Skeletal muscle tissue (tissue), 4 donors: ENCODE results near the gene CLEC14A. TPM values are rescaled to one million over a fixed set of nuclear protein-coding genes. Genes with fewer than 3 reads are reported as not detected.

ENCODE experiments used
- H3K27ac ChIP-seq: one replicate; pipeline ENCODE4 v1.7.0; 2013; ENCODE audit warnings: mild to moderate bottlenecking, low read depth, low read length, inconsistent platforms
- H3K27me3 ChIP-seq, 3 donors: one replicate each; pipeline ENCODE4 v1.7.0; 2013; ENCODE audit warnings: low read length in 3 of 3; ENCODE audit not compliant: control insufficient read depth in 3 of 3, insufficient read depth in 3 of 3
- H3K36me3 ChIP-seq, 3 donors: one replicate each; pipeline ENCODE4 v1.7.0; 2013; ENCODE audit warnings: low read length in 3 of 3; ENCODE audit not compliant: control insufficient read depth in 3 of 3, insufficient read depth in 3 of 3
- H3K4me1 ChIP-seq, 3 donors: one replicate each; pipeline ENCODE4 v1.7.0; 2013; ENCODE audit warnings: low read length in 3 of 3, mild to moderate bottlenecking in 3 of 3; ENCODE audit not compliant: control insufficient read depth in 3 of 3, insufficient read depth in 3 of 3
- H3K4me3 ChIP-seq, 3 donors: one replicate each; pipeline ENCODE4 v1.7.0; 2013; ENCODE audit warnings: low read length in 3 of 3
- H3K9ac ChIP-seq, 3 donors: one replicate each; pipeline ENCODE4 v1.7.0; 2013; ENCODE audit warnings: low read length in 3 of 3, mild to moderate bottlenecking in 3 of 3, moderate library complexity in 2 of 3, low read depth in 1 of 3
- H3K9me3 ChIP-seq, 3 donors: one replicate each; pipeline ENCODE4 v1.7.0; 2013; ENCODE audit warnings: low read length in 3 of 3; ENCODE audit not compliant: control insufficient read depth in 3 of 3
- total RNA-seq: library from RNA; depleted of rRNA; stranded (reverse); fragments of >200 nt; gene quantifications from one replicate; pipeline ENCODE4 v1.2.3, GENCODE V29; 2014
- donor health status: Osteomylitis.

CLEC14A gene
- total RNA-seq, 1 donor from 2014 or later, result 25.1 TPM

- Histone ChIP-seq H3K36me3 (no peaks in the 10 kb centered on the region), H3K9ac (no peak overlapping the region), H3K27ac (no peak overlapping the region), H3K4me1 (no peaks in the 10 kb centered on the region), H3K9me3 (no peaks in the 10 kb centered on the region), H3K27me3 (no peaks in the 10 kb centered on the region), H3K4me3 (no peak overlapping the region)
These were observed 24.2 kb upstream of the CLEC14A start for GRCh38 chr14:38280081-38280480.

DNA sequence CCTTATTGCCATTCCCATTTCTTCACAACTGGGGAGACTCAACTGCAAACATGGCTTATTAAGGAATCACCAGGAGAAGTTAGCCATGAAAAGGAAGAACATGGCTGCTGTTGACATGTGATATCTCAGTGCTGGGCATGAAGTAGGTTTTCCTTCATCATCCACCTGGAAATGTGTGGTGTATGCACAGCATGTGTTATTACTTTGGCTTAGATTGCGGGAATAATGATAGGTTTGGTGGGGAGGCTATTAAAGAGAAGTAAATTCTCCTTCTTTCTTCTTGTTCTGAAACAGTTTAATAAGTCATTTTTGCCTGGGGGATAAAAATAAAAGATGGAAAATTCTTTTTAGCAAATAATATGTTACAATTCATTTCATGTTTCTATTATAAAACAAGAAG is 23.7 kb upstream of the CLEC14A start:
- H3K9me3 ChIP-seq, result no peaks in the 10 kb centered on the region
- H3K27me3 ChIP-seq, result no peaks in the 10 kb centered on the region
- no peaks in the 10 kb centered on the region for H3K4me1 ChIP-seq
- H3K4me3 ChIP-seq, result no peak overlapping the region
- H3K36me3 ChIP-seq, result no peaks in the 10 kb centered on the region
- H3K27ac ChIP-seq, result no peak overlapping the region
- no peak overlapping the region for H3K9ac ChIP-seq

DNA sequence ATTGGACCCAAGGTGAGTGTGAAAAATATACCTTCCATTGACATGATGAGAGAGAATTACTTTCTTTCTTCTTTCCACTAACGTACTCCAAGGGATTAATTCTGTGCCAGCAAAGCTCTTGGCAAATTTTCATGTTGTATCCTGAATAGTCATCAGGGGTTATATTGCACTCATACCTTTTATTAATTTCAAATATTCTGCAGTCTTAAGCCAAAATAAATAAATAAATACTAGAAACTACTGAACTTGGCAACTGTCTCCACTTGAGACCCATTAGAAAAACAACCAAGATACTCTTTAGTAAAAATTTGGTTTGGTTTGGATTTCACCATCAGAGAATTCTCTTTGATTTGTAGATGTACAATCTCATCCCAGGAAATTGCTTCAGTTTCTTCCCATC is 22.1 kb upstream of the CLEC14A start:
- Histone ChIP-seq H3K27me3 (no peaks in the 10 kb centered on the region), H3K9ac (no peak overlapping the region), H3K9me3 (no peaks in the 10 kb centered on the region), H3K36me3 (no peaks in the 10 kb centered on the region), H3K27ac (no peak overlapping the region), H3K4me1 (no peaks in the 10 kb centered on the region), H3K4me3 (no peak overlapping the region)

GRCh38 chr14:38262844-38263243 is 7.0 kb upstream of the CLEC14A start:
- Histone ChIP-seq H3K27ac (no peak overlapping the region), H3K36me3 (no peaks in the 10 kb centered on the region), H3K4me1 (no peaks in the 10 kb centered on the region), H3K4me3 (no peak overlapping the region), H3K9ac (no peak overlapping the region), H3K27me3 (no peaks in the 10 kb centered on the region), H3K9me3 (no peaks in the 10 kb centered on the region)

DNA sequence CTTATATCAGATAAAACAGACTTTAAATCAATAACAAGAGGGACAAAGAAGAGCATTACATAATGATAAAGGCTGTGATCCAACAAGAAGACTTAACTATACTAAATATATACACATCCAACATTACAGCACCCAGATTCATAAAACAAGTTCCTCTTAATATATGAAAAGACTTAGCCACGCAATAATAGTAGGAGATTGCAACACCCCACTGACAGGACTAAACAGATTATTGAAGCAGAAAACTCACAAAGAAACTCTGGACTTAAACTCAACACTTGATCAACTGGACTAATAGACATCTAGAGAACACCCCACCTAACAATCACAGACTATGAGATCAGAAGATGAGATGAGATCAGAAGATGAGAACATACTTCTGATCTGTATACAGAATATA is 5.7 kb upstream of the CLEC14A start:
- no peaks in the 10 kb centered on the region for H3K4me1 ChIP-seq
- H3K9ac ChIP-seq, result no peak overlapping the region
- no peak overlapping the region for H3K27ac ChIP-seq

DNA sequence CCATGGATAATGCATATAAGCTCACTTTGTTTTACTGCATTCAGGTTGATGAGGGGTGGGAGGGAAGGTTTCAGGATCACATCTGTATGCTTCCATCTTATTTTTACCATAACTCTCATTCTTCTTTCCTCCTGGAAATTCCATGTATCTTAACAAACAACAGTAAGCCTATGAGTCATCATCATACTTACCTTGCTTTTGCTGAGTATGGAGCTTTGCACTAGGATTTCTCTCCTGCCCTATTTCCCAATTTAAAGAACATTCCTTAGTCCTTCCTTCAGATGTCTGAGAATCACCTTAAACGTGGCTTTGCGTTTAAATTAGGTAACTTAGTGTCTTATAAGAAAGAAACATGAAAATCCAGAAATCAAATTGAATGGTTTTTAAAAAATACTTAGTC is 1.6 kb upstream of the CLEC14A start:
- Histone ChIP-seq H3K4me3 (no peak overlapping the region), H3K36me3 (no peaks in the 10 kb centered on the region), H3K27me3 (peaks cover 5 to 20% (median 13%) of the 10 kb centered on the region in 3 donors), H3K9me3 (no peaks in the 10 kb centered on the region), H3K4me1 (peaks cover 3 to 4% (median 3%) of the 10 kb centered on the region in 3 donors), H3K27ac (peak overlapping the region; percentile 61), H3K9ac (no peak overlapping the region)

More for the DNA sequence above, 5.7 kb upstream of the CLEC14A start:
- no peaks in the 10 kb centered on the region for H3K36me3 ChIP-seq
- no peaks in the 10 kb centered on the region for H3K9me3 ChIP-seq
- H3K4me3 ChIP-seq, result no peak overlapping the region
- no peaks in the 10 kb centered on the region for H3K27me3 ChIP-seq

DNA sequence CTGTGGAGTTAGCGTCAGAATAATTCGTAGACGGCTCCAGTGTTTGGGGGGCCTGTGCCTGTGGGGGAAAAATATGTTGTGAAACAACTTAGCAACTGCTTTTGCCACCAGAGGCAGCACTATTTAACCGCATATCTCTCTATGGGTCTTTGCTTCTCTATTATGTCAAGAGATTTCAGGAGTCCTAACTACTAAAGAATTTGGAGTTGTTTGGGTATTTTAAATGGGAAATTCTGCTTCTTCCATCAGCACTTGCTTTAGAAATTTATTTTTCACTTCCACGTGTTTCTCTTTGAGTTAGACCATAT is 594 bp upstream of the CLEC14A start:
- peaks cover 3 to 4% (median 3%) of the 10 kb centered on the region in 3 donors for H3K4me1 ChIP-seq
- H3K4me3 ChIP-seq, result peak overlapping the region in 1 of 3 donors; percentile 54
- peaks cover 5 to 20% (median 13%) of the 10 kb centered on the region in 3 donors for H3K27me3 ChIP-seq
- peak overlapping the region; percentile 61 for H3K27ac ChIP-seq
- H3K9ac ChIP-seq, result no peak overlapping the region
- no peaks in the 10 kb centered on the region for H3K36me3 ChIP-seq
- H3K9me3 ChIP-seq, result no peaks in the 10 kb centered on the region

GRCh38 chr14:38255408-38255672 is 553 bp downstream of the CLEC14A start:
- H3K27ac ChIP-seq, result peak overlapping the region; percentile 68
- peak overlapping the region; percentile 64 to 81 (median 76) for H3K9ac ChIP-seq
- H3K27me3 ChIP-seq, result peaks cover 5 to 20% (median 13%) of the 10 kb centered on the region in 3 donors
- H3K36me3 ChIP-seq, result no peaks in the 10 kb centered on the region
- no peaks in the 10 kb centered on the region for H3K9me3 ChIP-seq
- peaks cover 3 to 4% (median 3%) of the 10 kb centered on the region in 3 donors for H3K4me1 ChIP-seq
- H3K4me3 ChIP-seq, result peak overlapping the region; percentile 63 to 82 (median 73)

DNA sequence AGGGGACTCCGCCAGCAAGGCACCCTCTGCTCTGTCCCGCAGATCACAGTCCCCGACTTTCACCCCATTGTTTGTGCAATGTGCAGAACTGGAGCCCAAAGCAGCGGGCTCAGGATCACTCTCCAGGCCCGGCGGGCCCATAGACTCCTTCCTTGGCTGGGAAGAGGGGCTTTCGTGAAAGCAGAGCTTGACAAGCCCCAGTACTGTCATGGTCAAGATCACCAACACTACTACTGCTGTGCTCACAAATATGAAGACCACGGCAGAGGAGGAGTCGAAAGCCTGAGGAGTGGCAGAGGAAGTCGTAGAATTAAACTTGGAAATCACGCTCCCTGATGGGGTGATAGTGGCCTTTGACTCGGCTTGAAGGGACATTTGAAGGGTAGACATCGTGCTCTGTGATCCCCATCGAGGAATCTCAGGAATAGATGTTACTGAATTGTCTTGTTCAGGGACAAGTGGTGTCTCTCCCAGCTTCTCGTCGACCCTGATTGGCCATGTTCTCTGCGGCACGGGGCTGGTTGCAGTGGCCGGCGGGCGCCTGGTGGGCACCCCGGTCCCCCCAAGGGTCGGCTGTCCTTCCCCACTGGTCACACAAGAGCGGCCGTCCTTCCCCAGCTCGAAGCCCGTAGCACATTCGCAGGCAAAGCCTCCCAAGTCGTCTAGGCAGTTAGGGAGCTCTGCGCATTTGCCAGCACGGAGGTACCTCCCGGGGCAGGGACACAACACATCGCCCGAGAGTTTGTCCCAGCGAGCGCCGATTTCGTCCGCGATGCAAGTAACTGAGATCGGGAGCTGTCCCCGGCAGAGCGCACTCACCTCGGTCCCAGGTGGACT is 1.1 kb downstream of the CLEC14A start:
- peak overlapping the region; percentile 64 to 81 (median 76) for H3K9ac ChIP-seq
- H3K36me3 ChIP-seq, result no peaks in the 10 kb centered on the region
- H3K9me3 ChIP-seq, result no peaks in the 10 kb centered on the region
- peak overlapping the region; percentile 63 to 82 (median 73) for H3K4me3 ChIP-seq
- H3K27me3 ChIP-seq, result peaks cover 5 to 20% (median 13%) of the 10 kb centered on the region in 3 donors
- peaks cover 3 to 4% (median 3%) of the 10 kb centered on the region in 3 donors for H3K4me1 ChIP-seq
- peak overlapping the region; percentile 68 for H3K27ac ChIP-seq

- peak overlapping the region in 2 of 3 donors; percentile 3 to 58 for H3K9ac ChIP-seq
- H3K36me3 ChIP-seq, result no peaks in the 10 kb centered on the region
- no peaks in the 10 kb centered on the region for H3K9me3 ChIP-seq
- peaks cover 5 to 20% (median 13%) of the 10 kb centered on the region in 3 donors for H3K27me3 ChIP-seq
- H3K4me3 ChIP-seq, result peak overlapping the region; percentile 4 to 82 (median 73)
- no peak overlapping the region for H3K27ac ChIP-seq
- peaks cover 3 to 4% (median 3%) of the 10 kb centered on the region in 3 donors for H3K4me1 ChIP-seq
These were observed 2.2 kb downstream of the CLEC14A start for GRCh38 chr14:38253676-38254075.
